ENCODE data around the gene SDF4. TPM values are rescaled to one million over a fixed set of nuclear protein-coding genes. Genes with fewer than 3 reads are reported as not detected.
A peak's percentile ranks its signal among the peaks of the same experiment; 100 is the strongest.
"Not testable (repeated sequence)": the region's sequence is repeated elsewhere in the genome, so short reads cannot be mapped to it uniquely, and the experiment has no call there.

Gene SDF4
- total and polyA plus RNA-seq, 10 donors = 39.1 to 145 (median 88.5) TPM

- H3K27ac ChIP-seq = no peak overlapping the region
Observed at GRCh38 chr1:1197551-1198422, 34.0 kb downstream of the SDF4 start.

GRCh38 chr1:1197188-1197500 is 34.7 kb downstream of the SDF4 start:
- Histone ChIP-seq H3K27me3 (replicated peaks in 1 of 7) (peaks cover 0 to 30% (median 7%) of the 10 kb centered on the region in 7 donors), H3K36me3 (no peaks in the 10 kb centered on the region), H3K4me1 (peaks cover 3 to 20% (median 10%) of the 10 kb centered on the region in 6 donors), H3K9me3 (peaks cover 0 to 18% (median 14%) of the 10 kb centered on the region in 8 donors), H3K27ac (no peak overlapping the region), H3K4me3 (no peak overlapping the region)
- DNase-seq = no peak
- intact Hi-C loops (cut with DNase I; ENCODE audit: low total_unique reads) = no loop called here
- TF ChIP-seq, protein P1, sequence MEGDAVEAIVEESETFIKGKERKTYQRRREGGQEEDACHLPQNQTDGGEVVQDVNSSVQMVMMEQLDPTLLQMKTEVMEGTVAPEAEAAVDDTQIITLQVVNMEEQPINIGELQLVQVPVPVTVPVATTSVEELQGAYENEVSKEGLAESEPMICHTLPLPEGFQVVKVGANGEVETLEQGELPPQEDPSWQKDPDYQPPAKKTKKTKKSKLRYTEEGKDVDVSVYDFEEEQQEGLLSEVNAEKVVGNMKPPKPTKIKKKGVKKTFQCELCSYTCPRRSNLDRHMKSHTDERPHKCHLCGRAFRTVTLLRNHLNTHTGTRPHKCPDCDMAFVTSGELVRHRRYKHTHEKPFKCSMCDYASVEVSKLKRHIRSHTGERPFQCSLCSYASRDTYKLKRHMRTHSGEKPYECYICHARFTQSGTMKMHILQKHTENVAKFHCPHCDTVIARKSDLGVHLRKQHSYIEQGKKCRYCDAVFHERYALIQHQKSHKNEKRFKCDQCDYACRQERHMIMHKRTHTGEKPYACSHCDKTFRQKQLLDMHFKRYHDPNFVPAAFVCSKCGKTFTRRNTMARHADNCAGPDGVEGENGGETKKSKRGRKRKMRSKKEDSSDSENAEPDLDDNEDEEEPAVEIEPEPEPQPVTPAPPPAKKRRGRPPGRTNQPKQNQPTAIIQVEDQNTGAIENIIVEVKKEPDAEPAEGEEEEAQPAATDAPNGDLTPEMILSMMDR (IDR thresholded peaks at IDR 0.05 in 8 of 11, conservative IDR thresholded peaks at IDR 0.05 in 3 of 11) = no peak
- TF ChIP-seq POLR2AphosphoS5 (IDR thresholded peaks at IDR 0.05) (no peak), POLR2A (IDR thresholded peaks at IDR 0.05) (no peak)
- 89 to 95% (median 91%) methylated on average over 8 of the region's 8 CpGs for WGBS, 5 donors

More at GRCh38 chr1:1197551-1198422, 34.0 kb downstream of the SDF4 start:
- H3K4me3 ChIP-seq = no peak overlapping the region
- H3K4me1 ChIP-seq = peaks cover 3 to 20% (median 10%) of the 10 kb centered on the region in 6 donors
- no peaks in the 10 kb centered on the region for H3K36me3 ChIP-seq
- H3K27me3 ChIP-seq (replicated peaks in 1 of 7) = peaks cover 0 to 32% (median 7%) of the 10 kb centered on the region in 7 donors
- intact Hi-C loops (cut with DNase I; ENCODE audit: low total_unique reads) = no loop called here
- no peak for TF ChIP-seq POLR2AphosphoS5 (IDR thresholded peaks at IDR 0.05)
- DNase-seq = peak; percentile 64
- WGBS, 5 donors = 87 to 96% (median 92%) methylated on average over 33 to 48 of the region's 48 CpGs
- H3K9me3 ChIP-seq = peaks cover 0 to 18% (median 14%) of the 10 kb centered on the region in 8 donors

DNA sequence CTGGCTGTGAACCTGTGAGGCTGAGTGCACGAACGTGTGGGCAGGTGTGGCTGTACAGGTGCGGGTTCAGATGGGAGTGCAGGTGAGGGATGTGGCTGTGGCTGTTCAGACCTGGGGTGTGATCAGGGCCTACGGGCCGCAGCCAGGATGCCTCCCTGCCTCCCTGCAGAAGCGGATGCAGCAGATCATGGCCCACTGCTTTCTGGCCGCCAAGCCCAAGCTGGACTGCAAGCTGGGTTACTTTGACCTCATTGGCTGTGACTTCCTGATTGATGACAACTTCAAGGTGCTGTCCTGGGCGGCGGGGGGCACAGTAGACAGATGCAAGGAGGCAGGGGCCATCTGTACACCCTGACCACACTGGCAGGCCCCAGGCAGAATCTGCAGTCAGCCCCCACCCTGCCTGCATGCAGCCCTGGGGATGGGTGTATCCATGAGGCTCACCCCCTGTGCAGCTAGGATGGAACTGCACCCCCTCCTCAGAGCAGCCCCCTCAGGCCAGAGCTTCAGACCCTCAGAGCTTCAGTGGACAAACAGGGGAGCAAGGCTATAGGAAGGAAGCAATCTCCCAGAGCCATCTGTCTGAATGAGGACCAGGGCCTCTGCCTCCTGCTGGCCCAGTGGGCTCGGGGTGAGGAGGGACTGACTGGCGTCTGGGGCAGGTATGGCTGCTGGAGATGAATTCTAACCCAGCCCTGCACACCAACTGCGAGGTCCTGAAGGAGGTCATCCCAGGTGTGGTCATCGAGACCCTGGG is 35.2 kb downstream of the SDF4 start:
- WGBS, 5 donors = 79 to 87% (median 84%) methylated on average over 9 to 13 of the region's 13 CpGs
- H3K4me1 ChIP-seq = peaks cover 3 to 19% (median 10%) of the 10 kb centered on the region in 6 donors
- TF ChIP-seq POLR2AphosphoS5 (IDR thresholded peaks at IDR 0.05) (no peak), POLR2A (IDR thresholded peaks at IDR 0.05) (no peak)
- TF ChIP-seq, protein P1 (IDR thresholded peaks at IDR 0.05 in 8 of 11, conservative IDR thresholded peaks at IDR 0.05 in 3 of 11) = no peak
- intact Hi-C loops (cut with DNase I; ENCODE audit: low total_unique reads) = no loop called here
- H3K9me3 ChIP-seq = peaks cover 0 to 22% (median 17%) of the 10 kb centered on the region in 8 donors
- H3K4me3 ChIP-seq = no peak overlapping the region
- DNase-seq = no peak
- H3K36me3 ChIP-seq = no peaks in the 10 kb centered on the region
- peaks cover 0 to 30% (median 7%) of the 10 kb centered on the region in 7 donors for H3K27me3 ChIP-seq (replicated peaks in 1 of 7)
- H3K27ac ChIP-seq = no peak overlapping the region

- Histone ChIP-seq H3K27me3 (replicated peaks in 1 of 7) (peaks cover 0 to 21% (median 0%) of the 10 kb centered on the region in 7 donors), H3K9me3 (peaks cover 0 to 23% (median 17%) of the 10 kb centered on the region in 8 donors), H3K4me1 (peaks cover 3 to 10% (median 6%) of the 10 kb centered on the region in 6 donors)
- H3K36me3 ChIP-seq; intact Hi-C loops (cut with DNase I; ENCODE audit: low total_unique reads); H3K27ac ChIP-seq; DNase-seq; H3K4me3 ChIP-seq: not testable (repeated sequence)
- 84 to 100% (median 97%) methylated on average over 6 of the region's 6 CpGs for WGBS, 5 donors
Observed at GRCh38 chr1:1195726-1196125, 36.1 kb downstream of the SDF4 start.

GRCh38 chr1:1194723-1195122 is 37.1 kb downstream of the SDF4 start:
- TF ChIP-seq POLR2AphosphoS5 (IDR thresholded peaks at IDR 0.05) = no peak
- no peak for TF ChIP-seq POLR2A (IDR thresholded peaks at IDR 0.05)
- TF ChIP-seq, protein P1 (IDR thresholded peaks at IDR 0.05 in 8 of 11, conservative IDR thresholded peaks at IDR 0.05 in 3 of 11) = no peak
- Histone ChIP-seq H3K4me1 (peaks cover 0 to under 1% (median 0%) of the 10 kb centered on the region in 6 donors), H3K4me3 (no peak overlapping the region), H3K27me3 (replicated peaks in 1 of 7) (peaks cover 0 to 11% (median 0%) of the 10 kb centered on the region in 7 donors), H3K27ac (no peak overlapping the region), H3K36me3 (no peaks in the 10 kb centered on the region), H3K9me3 (peaks cover 0 to 23% (median 17%) of the 10 kb centered on the region in 8 donors)
- 61 to 95% (median 94%) methylated on average over 3 of the region's 3 CpGs for WGBS, 5 donors
- intact Hi-C loops (cut with DNase I; ENCODE audit: low total_unique reads) = no loop called here
- DNase-seq = no peak
